GM10248 (cell line): ENCODE results near the gene PLA2G4B.

Source experiments
- CTCF ChIA-PET: fragments of 300-600 bp; sonication (Branson Sonifier 250); formaldehyde crosslinking; extraction: SDS; loops from one replicate; lab custom pipeline; 2021; ENCODE audit warnings: antibody characterized with exemption; lab: Yijun Ruan, JAX
- POLR2A ChIA-PET: fragments of 350-650 bp; sonication (Branson Sonifier 250); formaldehyde crosslinking; extraction: SDS; loops from one replicate; lab custom pipeline; 2020; ENCODE audit warnings: antibody characterized with exemption; lab: Yijun Ruan, JAX
- DNase-seq: peaks from one replicate; pipeline ENCODE4 v3.0.0; 2012; ENCODE audit errors: extremely low spot score
- CTCF ChIP-seq: IDR thresholded peaks from 2 replicates; pipeline ENCODE4 v1.5.1; 2012; ENCODE audit warnings: mild to moderate bottlenecking, low read depth; ENCODE audit errors: extremely low read depth, missing control alignments, control extremely low read depth

Gene PLA2G4B

GRCh38 chr15:41878355-41878699 lies 39.7 kb downstream of the PLA2G4B start:
- DNase-seq: no peak
- TF ChIP-seq CTCF: no peak
- ChIA-PET POLR2A (no interaction called here), CTCF (no interaction called here)

- ChIA-PET CTCF (no interaction called here), POLR2A (no interaction called here)
Measured at GRCh38 chr15:41879321-41879845, 40.7 kb downstream of the PLA2G4B start.

GRCh38 chr15:41880156-41880877 lies 41.7 kb downstream of the PLA2G4B start:
- DNase-seq: no peak
- CTCF ChIA-PET: interaction anchor here (1.0 to 2.0 kb wide), 3 partner anchors 18 to 204 kb away, joined by 3 to 5 read pairs (median 3); no protein-coding TSS in a partner anchor
- POLR2A ChIA-PET: no interaction called here
- no peak for TF ChIP-seq CTCF

More at GRCh38 chr15:41879321-41879845, 40.7 kb downstream of the PLA2G4B start:
- no peak for TF ChIP-seq CTCF
- no peak for DNase-seq

GRCh38 chr15:41881086-41881485 lies 42.4 kb downstream of the PLA2G4B start:
- POLR2A ChIA-PET: no interaction called here
- no peak for DNase-seq
- CTCF ChIA-PET: interaction anchor here (0.9 to 2.0 kb wide), 4 partner anchors 19 to 203 kb away, joined by 3 to 5 read pairs (median 3); no protein-coding TSS in a partner anchor
- TF ChIP-seq CTCF: no peak

GRCh38 chr15:41881550-41881919 lies 42.9 kb downstream of the PLA2G4B start:
- POLR2A ChIA-PET: no interaction called here
- TF ChIP-seq CTCF: no peak
- CTCF ChIA-PET: interaction anchor here (0.9 to 2.0 kb wide), 3 partner anchors 23 to 203 kb away, joined by 3 to 5 read pairs (median 3); no protein-coding TSS in a partner anchor
- no peak for DNase-seq

- POLR2A ChIA-PET: no interaction called here
- TF ChIP-seq CTCF: no peak
- no peak for DNase-seq
- CTCF ChIA-PET: interaction anchor here (2.0 kb wide), 1 partner anchor 23 kb away, joined by 5 read pairs; no protein-coding TSS in a partner anchor
Measured at GRCh38 chr15:41881920-41882688, 43.5 kb downstream of the PLA2G4B start.
